K562 (cell line): Measurements from ENCODE around the gene POR. TPM values are rescaled to one million over a fixed set of nuclear protein-coding genes. Genes with fewer than 3 reads are reported as not detected.

Experiments used
- ATAC-seq: fragments of 200-7000 bp; cut with Tn5 transposase; 3 replicates; pipeline ENCODE4 v1.9.1; 2020; ENCODE audit warnings: moderate library complexity
- BruUV-seq: library from RNA; stranded (reverse); fragments of 400-500 nt; replicated peaks from 2 replicates; lab custom pipeline; 2021; lab: Mats Ljungman, UMichigan
- CTCF ChIA-PET: fragments of 300-600 bp; formaldehyde crosslinking; extraction: SDS; loops from one replicate; lab custom pipeline; 2021; ENCODE audit warnings: low intra/inter-chr PET ratio; lab: Yijun Ruan, JAX
- POLR2A ChIA-PET: fragments of 300-600, 350-650 bp; sonication (Branson Sonifier 250); formaldehyde crosslinking; extraction: SDS; loops from one replicate; lab custom pipeline; 2021; ENCODE audit warnings: antibody characterized with exemption, inconsistent platforms; lab: Yijun Ruan, JAX
- DNase-seq, 4 experiments: peaks; one replicate each; pipeline versions ENCODE4 v3.0.0 to v3.0.0-alpha.2; 2011 to 2018; ENCODE audit warnings: low spot score in 3 of 4, mixed read lengths in 3 of 4; ENCODE audit errors: extremely low read depth in 1 of 4
- FAIRE-seq: peaks from 2 replicates; lab custom pipeline; 2011; peaks lifted over from hg19 to GRCh38; lab: Jason Lieb, UNC
- H2AFZ ChIP-seq: 2 replicates; pipeline ENCODE4 v1.6.0; 2011; ENCODE audit warnings: low read depth, low read length, control low read depth, inconsistent platforms
- H3K27ac ChIP-seq: fragments of 200-600 bp; 3 replicates; pipeline ENCODE4 v1.8.0; 2011; ENCODE audit warnings: low read depth, mild to moderate bottlenecking, control low read depth, inconsistent platforms, low read length, moderate library complexity, mixed read lengths; ENCODE audit errors: extremely low read depth
- H3K27me3 ChIP-seq, 2 experiments: fragments of 300-600 bp in 1 of 2; 2 replicates in 1 of 2; 3 replicates in 1 of 2; pipeline versions ENCODE4 v1.6.0 to v1.8.0; 2011; ENCODE audit warnings: inconsistent platforms in 2 of 2, low read length in 2 of 2, mild to moderate bottlenecking in 1 of 2, mixed read lengths in 1 of 2, moderate library complexity in 1 of 2; ENCODE audit not compliant: control insufficient read depth in 2 of 2, insufficient read depth in 2 of 2
- H3K36me3 ChIP-seq: fragments of 300-600 bp; 3 replicates; pipeline ENCODE4 v1.8.0; 2011; ENCODE audit warnings: mild to moderate bottlenecking, low read length, inconsistent platforms; ENCODE audit not compliant: control insufficient read depth, insufficient read depth
- H3K4me1 ChIP-seq, 2 experiments: fragments of 200-600 bp in 1 of 2; replicated peaks in 1 of 2; 2 replicates in 1 of 2; 3 replicates in 1 of 2; pipeline versions ENCODE4 v1.5.1 to v1.8.0; 2011; ENCODE audit warnings: inconsistent platforms in 2 of 2, low read length in 2 of 2, mild to moderate bottlenecking in 1 of 2, mixed read lengths in 1 of 2, moderate library complexity in 1 of 2; ENCODE audit not compliant: control insufficient read depth in 2 of 2, insufficient read depth in 2 of 2
- H3K4me2 ChIP-seq: 2 replicates; pipeline ENCODE4 v1.6.1; 2011; ENCODE audit warnings: low read length, control low read depth, inconsistent platforms, mixed read lengths; ENCODE audit not compliant: insufficient read depth
- H3K4me3 ChIP-seq: fragments of 200-600 bp; sonication (generic), shearing (Covaris generic); 2 replicates; pipeline ENCODE4 v1.5.1; 2016; ENCODE audit warnings: control low read depth, inconsistent platforms
- H3K79me2 ChIP-seq: fragments of 200-600 bp; 3 replicates; pipeline ENCODE4 v1.8.0; 2011; ENCODE audit warnings: low read length, inconsistent platforms; ENCODE audit not compliant: control insufficient read depth, insufficient read depth
- H3K9ac ChIP-seq, 2 experiments: 2 replicates each; pipeline versions ENCODE4 v1.6.0 to v1.6.1; 2011; ENCODE audit warnings: low read depth in 2 of 2, low read length in 2 of 2, control low read depth in 1 of 2, inconsistent platforms in 1 of 2, mild to moderate bottlenecking in 1 of 2, mixed read lengths in 1 of 2; ENCODE audit not compliant: insufficient read depth in 1 of 2
- H3K9me1 ChIP-seq: one replicate; pipeline ENCODE4 v1.6.0; 2011; ENCODE audit warnings: inconsistent platforms, mild to moderate bottlenecking, low read length, moderate library complexity; ENCODE audit not compliant: control insufficient read depth, insufficient read depth
- H3K9me3 ChIP-seq: replicated peaks from 2 replicates; pipeline ENCODE4 v1.5.1; 2011; ENCODE audit warnings: low read depth, low read length, inconsistent platforms; ENCODE audit not compliant: control insufficient read depth, insufficient read depth
- H4K20me1 ChIP-seq: replicated peaks from 2 replicates; pipeline ENCODE4 v1.6.1; 2011; ENCODE audit warnings: low read length, inconsistent platforms, mixed read lengths; ENCODE audit not compliant: control insufficient read depth, insufficient read depth
- DDX20 ChIP-seq: fragments of 450-650 bp; IDR thresholded peaks from 2 replicates; pipeline ENCODE4 v1.6.1; 2016; ENCODE audit warnings: missing genetic modification characterization, low read depth, mild to moderate bottlenecking, missing compliant biosample characterization, moderate library complexity
- ELF1 ChIP-seq: fragments of 200-800 bp; sonication (Bioruptor generic); IDR thresholded peaks from 2 replicates; pipeline ENCODE4 v1.6.1; 2016; ENCODE audit warnings: missing genetic modification characterization, missing compliant biosample characterization
- GATA2 ChIP-seq: sonication (generic); formaldehyde crosslinking; IDR thresholded peaks from 2 replicates; pipeline ENCODE4 v1.4.0; 2020; ENCODE audit warnings: mild to moderate bottlenecking, missing genetic modification reagents
- HDGF ChIP-seq: fragments of 450-650 bp; IDR thresholded peaks from 2 replicates; pipeline ENCODE4 v1.6.1; 2016
- SAP30 ChIP-seq: fragments of 200-600 bp; sonication (generic); IDR thresholded peaks from 2 replicates; pipeline ENCODE4 v1.6.1; 2012; ENCODE audit warnings: borderline replicate concordance, low read depth, mild to moderate bottlenecking, moderate library complexity, low read length, control low read depth, inconsistent platforms; ENCODE audit not compliant: insufficient read depth, poor library complexity, severe bottlenecking
- SPI1 ChIP-seq: IDR thresholded peaks from 2 replicates; pipeline ENCODE4 v1.6.1; 2011; ENCODE audit warnings: low read depth, low read length, control low read depth, borderline replicate concordance
- XRCC3 ChIP-seq: fragments of 450-650 bp; IDR thresholded peaks from 2 replicates; pipeline ENCODE4 v1.6.1; 2017; ENCODE audit warnings: mild to moderate bottlenecking, moderate library complexity
- ZNF431 ChIP-seq: sonication (generic); formaldehyde crosslinking; IDR thresholded peaks from 2 replicates; pipeline ENCODE4 v1.8.0; 2022; ENCODE audit warnings: mild to moderate bottlenecking, missing genetic modification reagents
- WGBS: fragments of 100-300 bp; shearing (Covaris generic); methylation state at CpG from one replicate; pipeline ENCODE4 v1.1.6; 2016; ENCODE audit warnings: low coverage, mixed read lengths; ENCODE audit not compliant: insufficient coverage; ENCODE audit errors: missing lambda C conversion rate; 5-methylcytosine and 5-hydroxymethylcytosine counted together
- in situ Hi-C: fragments of 300-500 bp; cut with MboI; formaldehyde crosslinking; loops from 4 replicates; pipeline ENCODE4 v1.15.0; 2018; ENCODE audit warnings: inconsistent platforms, mixed read lengths
- intact Hi-C: fragments of 100-400 bp; cut with micrococcal nuclease; formaldehyde crosslinking; loops from 2 replicates; pipeline ENCODE4 v1.14.2; 2022
- polyA plus RNA-seq, 8 experiments: library from polyadenylated mRNA; depleted of rRNA in 4 of 8; stranded (reverse) in 5 of 8; unstranded in 3 of 8; fragments of >200 nt; fragmentation: Nextera tagmentation in 2 of 8; fragmentation: Illumina TruSeq in 1 of 8; extraction: Ambion mirVana in 2 of 8; extraction: Trizol in 1 of 8; gene quantifications; 2 replicates each; pipeline versions ENCODE4 v1.2.1 to v1.2.3, GENCODE V29; 2011 to 2014; ENCODE audit warnings: inconsistent platforms in 1 of 8, missing spikeins in 1 of 8
- total RNA-seq, 7 experiments: library from RNA; depleted of rRNA in 6 of 7; stranded (reverse); fragments of >200 nt in 6 of 7; fragmentation: Illumina TruSeq in 2 of 7; extraction: Trizol in 2 of 7; gene quantifications; 2 replicates each; pipeline versions ENCODE4 v1.2.1 to v1.2.3, GENCODE V29; 2011 to 2021; ENCODE audit warnings: low replicate concordance in 1 of 7
- TF ChIP-seq, protein P1 (sequence below): sonication (generic); formaldehyde crosslinking; IDR thresholded peaks from 2 replicates; pipeline ENCODE4 v1.8.0; 2022; ENCODE audit warnings: missing genetic modification reagents, mild to moderate bottlenecking, moderate library complexity, borderline replicate concordance

The POR gene
- total and polyA plus RNA-seq, 9 of the 15 experiments (the other 6 are each of a cell fraction or from before 2014, with no cell fraction given) = 4.7 to 142 (median 40.8) TPM

DNA sequence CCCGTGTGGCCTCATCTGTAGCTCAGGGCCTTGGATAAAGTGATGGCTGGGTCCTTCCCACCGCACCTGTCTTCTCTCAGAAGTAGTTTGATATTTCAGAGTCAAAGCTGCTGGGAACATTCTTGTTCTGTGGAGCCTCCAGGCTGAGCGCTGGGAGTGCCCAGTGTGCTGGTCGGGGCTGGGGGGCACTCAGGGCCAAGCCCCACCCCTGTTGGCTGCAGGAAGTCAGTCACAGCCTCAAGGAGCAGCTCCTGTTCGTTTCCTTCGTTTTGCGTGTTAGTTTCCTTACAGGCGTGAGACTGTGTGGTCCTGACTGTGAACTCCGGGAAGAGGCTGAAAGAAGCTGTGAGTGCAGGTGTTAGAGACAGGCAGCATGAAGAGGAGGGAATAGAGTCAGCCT, 33.2 kb downstream of the POR start:
- no peak overlapping the region for H3K4me2 ChIP-seq
- no peak for FAIRE-seq
- no peak for TF ChIP-seq ZNF431 (CRISPR knock-in tag)
- no peak for TF ChIP-seq GATA2
- no peak for TF ChIP-seq DDX20
- no peak for TF ChIP-seq XRCC3
- TF ChIP-seq HDGF = no peak
- TF ChIP-seq, protein P1, sequence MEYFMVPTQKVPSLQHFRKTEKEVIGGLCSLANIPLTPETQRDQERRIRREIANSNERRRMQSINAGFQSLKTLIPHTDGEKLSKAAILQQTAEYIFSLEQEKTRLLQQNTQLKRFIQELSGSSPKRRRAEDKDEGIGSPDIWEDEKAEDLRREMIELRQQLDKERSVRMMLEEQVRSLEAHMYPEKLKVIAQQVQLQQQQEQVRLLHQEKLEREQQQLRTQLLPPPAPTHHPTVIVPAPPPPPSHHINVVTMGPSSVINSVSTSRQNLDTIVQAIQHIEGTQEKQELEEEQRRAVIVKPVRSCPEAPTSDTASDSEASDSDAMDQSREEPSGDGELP (CRISPR knock-in tag) = no peak
- TF ChIP-seq ELF1 (tag) = no peak
- TF ChIP-seq SAP30 = no peak
- TF ChIP-seq SPI1 = no peak
- TF ChIP-seq, all 486 proteins: peak for 0
- Histone ChIP-seq H3K9me1 (peaks cover 5% of the 10 kb centered on the region), H3K4me1 (peaks cover 0 to 20% of the 10 kb centered on the region in 2 experiments; a peak in 4 of 5 replicates), H3K27me3 (no peaks in the 10 kb centered on the region), H3K9me3 (no peaks in the 10 kb centered on the region), H3K4me3 (no peak overlapping the region), H3K9ac (peak overlapping the region in 1 of 2 experiments; percentile 32; a peak in 1 of 4 replicates), H3K79me2 (peaks cover 25% of the 10 kb centered on the region), H3K27ac (no peak overlapping the region), H4K20me1 (peaks cover 12% of the 10 kb centered on the region; the same call in 1 of the 2 replicates), H3K36me3 (peaks cover 14% of the 10 kb centered on the region; the same call in 2 of the 3 replicates), H2AFZ (no peak overlapping the region)
- ChIA-PET CTCF (no interaction called here), POLR2A (interaction anchor here (0.6 to 1.8 kb wide), 6 partner anchors 10 to 1459 kb away, joined by 3 to 4 read pairs (median 4); partner anchors contain the start of genes MDH2 and STYXL1)
- WGBS = 73% methylated on average over 9 of the region's 9 CpGs
- no peak for ATAC-seq
- no peak for DNase-seq
- in situ Hi-C loops (no loop called here), intact Hi-C loops (loop anchor here (5.0 kb wide), 1 partner anchor 74 kb away; no protein-coding TSS in a partner anchor)
- BruUV-seq = no TSS peak
